ENCODE measurements around the gene GRHL1.
A peak's percentile ranks its signal among the peaks of the same experiment; 100 is the strongest.

Gene GRHL1

DNA sequence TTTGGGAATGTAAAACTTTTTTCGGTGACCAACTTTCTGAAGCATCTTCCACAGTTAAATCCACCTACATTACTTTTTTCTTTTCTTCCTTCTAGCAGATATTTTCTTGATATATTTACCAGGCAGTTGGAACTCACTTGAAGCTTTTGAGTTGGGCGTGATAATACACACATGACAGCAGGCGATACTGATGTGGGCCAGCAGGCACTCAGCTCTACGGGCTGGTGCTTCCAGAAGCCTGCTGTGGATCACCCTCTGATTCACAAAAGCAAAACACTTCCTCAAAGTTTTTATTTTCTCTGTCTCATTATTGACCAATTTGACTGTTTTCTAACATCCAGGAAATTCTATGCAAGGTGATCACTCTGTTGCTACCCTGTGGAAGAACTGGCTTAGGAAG lies 22.9 kb downstream of the GRHL1 start:
- no peak for DNase-seq

DNA sequence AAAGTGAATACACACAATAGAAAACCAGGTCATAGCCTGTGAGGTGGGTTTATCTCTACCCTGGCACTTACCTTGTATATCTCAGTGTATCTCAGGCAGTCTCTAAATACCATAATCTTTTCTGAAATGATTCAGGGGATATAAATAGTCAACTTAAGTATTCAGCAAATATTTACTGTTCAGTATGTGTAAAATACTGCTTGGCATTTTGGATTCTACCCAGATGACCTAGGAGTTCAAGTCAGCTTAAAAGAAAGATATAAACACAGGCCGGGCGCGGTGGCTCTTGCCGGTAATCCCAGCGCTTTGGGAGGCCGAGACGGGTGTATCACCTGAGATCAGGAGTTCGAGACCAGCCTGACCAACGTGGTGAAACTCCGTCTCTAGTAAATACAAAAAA lies 23.8 kb downstream of the GRHL1 start:
- no peak for DNase-seq

DNA sequence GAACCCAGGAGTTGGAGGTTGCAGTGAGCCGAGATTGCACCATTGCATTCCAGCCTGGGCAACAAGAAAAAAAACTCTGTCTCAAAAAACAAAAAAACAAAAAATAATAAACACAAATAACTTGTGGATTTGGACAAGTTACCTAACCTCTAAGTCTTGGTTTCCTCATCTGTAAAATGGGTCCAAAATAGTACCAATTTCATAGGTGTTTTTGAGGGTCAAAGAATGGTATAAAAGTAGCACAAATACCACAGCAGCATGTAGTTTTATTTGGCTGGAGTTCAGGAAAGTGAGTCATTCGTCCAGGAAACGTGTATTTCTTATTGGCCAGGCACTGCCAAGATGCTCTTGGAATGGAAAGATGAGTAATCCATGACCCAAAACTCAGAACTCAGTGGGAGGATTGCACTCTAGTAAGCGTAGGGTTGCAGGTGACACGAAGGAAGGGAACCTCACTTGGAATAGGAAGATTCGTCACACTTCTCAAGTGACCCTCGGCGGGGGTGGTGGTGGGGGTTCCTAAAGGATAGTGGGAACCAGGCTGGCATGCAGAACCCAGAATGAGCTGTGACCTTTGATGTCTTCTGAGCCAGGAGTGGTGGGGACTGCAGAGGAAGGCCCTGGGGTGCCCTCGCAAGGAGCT lies 24.4 kb downstream of the GRHL1 start:
- no peak for DNase-seq

DNA sequence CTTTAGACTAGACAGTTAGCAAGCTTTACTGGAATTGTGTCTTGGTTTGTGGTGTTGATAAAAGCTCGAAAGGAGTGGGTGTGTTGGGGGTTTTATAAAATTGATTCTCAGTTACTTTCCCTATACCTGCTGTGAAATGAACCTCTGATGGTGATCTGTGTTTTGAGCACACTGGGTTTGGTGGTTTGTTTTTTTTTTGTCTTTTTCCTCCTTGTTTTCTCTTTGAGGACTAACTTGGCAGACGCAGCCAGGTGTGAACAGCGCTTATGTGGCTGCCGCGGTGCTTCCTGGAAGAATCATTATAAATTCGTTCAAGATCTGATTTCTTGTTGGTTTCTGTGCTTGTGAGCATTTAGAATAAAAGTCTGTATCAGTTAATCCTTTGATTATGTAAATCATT lies 28.5 kb downstream of the GRHL1 start:
- DNase-seq, result no peak

DNA sequence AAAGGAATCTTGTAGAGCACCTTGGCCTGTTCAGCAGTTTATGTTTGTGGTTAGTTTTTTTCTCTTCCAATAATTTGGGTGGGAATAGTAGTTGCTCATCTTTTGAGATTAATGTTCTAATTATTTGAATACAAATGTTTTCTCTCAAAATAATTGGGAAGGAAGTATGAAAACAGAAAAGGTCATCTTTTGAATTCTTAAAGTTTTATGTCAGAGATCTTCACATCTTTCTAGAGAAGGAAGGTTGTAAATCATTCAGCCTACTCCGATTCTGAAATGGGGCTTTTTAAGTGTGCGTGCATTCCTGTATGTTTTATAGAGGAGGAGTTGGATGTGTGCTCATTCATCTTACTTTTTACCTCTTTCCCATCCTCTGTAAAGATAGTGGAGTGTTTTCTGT lies 29.0 kb downstream of the GRHL1 start:
- DNase-seq, result no peak

DNA sequence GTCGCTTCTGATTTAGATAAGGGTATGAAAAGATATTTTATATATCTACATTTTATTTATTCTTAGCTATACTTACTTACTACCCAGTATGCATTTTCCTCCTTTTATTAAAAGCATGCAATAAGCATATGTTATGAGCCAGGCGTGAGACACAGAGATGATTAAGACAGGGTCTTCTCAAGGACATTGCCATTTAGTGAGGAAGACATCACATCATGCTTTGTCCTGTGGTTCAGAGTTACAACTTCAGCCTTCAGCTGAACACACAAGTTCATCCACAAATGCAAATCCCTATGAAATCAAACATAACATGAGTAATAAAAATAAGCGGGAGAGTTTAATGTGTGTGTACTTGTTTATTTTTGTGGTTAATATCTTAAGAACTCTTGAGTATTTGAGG lies 30.2 kb downstream of the GRHL1 start:
- DNase-seq, result no peak

DNA sequence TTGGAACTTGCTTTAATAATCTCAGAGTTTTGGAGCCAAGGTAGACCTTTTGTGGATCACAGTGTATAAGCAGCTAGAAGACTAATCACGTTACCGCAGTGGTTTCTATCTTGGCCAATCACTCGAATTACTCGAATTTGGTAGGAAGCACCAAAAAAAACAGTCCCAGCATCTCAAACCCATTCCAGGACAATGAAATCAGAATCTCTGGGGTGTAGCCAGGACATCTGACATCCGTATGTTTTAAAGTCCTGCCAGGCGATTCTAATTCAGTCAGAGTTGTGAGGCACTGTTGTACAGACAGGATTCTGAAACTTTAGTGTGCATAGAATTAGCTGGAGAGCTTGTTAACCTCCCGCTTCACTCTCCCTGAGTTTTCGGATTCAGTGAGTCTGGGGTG lies 30.8 kb downstream of the GRHL1 start:
- DNase-seq, result no peak

DNA sequence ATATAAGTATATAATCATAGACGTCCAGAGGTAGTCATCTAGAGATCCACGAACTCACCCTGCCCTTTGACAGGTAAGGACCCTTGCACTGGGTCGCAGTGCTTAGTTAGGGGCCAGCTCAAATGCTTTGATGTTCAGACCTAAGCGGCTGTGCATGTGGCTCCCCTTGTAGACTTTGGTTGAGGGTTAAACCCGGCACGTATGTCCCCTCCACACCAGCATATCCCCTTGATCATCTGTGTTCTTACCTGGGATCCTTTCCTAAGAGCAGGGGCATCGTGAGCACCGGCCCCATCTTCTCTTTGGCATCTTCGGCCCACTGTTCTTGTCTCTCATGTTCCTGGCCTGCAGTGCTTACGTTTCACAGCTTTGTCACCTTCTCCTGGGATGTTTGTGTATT lies 31.4 kb downstream of the GRHL1 start:
- no peak for DNase-seq

DNA sequence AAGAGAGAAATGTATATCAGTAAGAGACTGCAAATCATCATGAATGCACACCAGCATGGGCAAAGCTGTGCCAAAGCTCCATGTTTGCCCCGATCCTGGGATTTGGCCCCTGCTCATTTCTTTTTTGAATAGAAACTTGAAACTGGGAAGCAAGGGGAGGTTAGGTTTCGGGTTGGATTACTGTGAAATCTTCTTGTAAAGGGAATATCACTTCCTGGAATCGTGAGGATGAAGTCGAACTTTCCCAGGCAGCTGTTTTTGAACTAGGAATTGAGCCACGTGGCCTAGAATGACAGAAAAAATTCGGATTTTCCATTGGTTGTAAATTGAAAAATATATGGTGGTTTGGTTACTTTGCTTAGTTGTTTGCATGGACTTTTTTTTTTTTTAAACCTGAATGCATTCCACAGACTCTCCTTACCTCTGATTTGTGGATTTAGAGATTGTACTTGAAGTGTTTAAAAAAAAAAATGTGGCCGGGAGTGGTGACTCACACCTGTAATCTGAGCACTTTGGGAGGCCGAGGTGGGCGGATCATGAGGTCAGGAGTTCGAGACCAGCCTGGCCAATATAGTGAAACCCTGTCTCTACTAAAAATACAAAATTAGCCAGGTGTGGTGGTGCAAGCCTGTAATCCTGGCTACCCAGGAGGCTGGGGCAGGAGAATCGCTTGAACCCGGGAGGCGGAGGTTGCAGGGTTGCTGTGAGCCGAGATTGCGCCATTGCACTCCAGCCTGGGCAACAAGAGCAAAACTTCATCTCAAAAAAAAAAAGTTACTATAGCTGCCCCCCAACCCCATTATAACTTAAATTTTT lies 32.1 kb downstream of the GRHL1 start:
- DNase-seq, result no peak

DNA sequence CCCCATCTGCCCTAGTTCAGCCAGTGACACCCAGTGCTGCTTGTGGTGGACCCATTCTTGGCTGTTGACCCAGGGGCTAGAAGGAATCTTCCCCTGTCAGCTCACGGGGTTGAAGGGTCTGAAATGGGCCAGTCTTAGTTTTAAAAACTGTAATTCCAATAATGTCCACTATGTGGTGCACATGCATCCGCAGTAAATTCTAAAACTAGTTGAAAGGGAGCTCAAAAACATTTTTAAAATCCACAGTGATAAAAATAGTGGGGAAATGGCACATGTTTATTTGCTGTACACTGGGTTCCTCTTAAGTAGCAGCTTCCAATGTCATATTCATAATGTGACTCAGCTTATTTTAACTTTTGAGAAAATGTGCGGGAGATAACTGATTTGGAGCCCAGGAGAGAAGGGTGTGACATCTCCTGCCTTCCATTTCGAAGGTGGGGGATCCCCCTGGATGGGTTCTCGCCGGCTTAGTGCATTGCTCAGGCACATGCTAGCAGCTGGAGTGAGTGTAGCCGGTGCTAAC lies 32.8 kb downstream of the GRHL1 start:
- DNase-seq, result peak; percentile 29

DNA sequence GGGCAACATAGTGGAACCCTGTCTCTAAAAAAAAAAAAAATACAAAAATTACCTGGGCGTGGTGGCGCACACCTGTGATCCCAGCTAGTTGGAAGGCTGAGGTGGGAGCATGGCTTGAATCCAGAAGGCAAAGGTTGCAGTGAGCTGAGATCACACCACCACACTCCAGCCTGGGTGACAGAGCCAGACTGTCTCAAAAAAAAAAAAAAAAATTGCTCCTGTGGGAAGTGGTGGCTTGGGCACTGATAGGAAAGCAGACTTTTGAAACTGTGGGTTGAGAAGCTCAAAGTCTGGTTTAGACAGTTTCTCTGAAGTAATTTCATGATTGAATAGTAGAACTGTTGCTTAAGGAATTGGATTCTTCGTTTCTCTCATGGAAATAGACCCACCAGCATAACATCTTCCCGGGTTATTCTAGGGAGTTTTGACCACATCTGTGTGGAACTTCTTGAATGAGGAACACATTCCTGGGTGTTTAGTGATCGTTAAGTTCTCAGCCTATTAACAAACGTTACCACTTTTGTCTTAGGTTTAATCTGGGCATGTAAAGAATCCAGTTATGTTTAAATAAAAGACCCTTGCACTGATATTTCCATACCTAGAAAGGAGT lies 33.5 kb downstream of the GRHL1 start:
- no peak for DNase-seq

DNA sequence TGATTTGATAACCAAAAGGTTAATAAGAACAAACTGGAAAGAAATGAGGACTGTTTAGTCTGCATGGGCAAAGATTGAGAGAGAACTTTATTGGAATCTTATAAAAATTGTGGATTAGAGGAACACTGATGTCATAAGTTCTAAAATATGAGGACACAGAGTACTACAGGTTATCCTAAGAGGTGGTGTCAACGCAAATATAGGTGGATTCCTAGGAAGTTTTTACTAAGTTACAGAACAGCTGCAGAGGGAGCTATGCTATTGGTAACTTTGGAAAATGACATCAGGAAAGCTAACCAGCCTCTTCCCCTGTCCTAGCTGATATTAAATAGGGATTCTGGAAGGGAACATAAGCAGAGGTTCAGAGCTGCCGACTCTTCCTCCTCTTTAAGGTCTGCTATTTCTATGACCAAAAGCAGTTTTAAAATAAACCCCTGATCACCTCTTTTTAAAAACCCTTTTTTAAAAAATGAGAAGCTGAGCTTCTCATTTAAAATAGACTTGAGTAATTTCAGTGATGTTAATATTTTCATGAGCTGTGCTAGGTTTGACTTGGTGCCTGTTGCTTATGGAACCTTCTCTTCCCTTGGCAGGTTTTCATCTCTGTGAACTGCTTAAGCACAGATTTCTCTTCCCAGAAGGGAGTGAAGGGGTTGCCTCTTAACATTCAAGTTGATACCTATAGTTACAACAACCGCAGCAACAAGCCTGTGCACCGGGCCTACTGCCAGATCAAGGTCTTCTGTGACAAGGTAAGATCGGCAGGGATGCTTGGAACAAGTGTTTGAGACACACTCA lies 34.2 kb downstream of the GRHL1 start:
- no peak for DNase-seq

DNA sequence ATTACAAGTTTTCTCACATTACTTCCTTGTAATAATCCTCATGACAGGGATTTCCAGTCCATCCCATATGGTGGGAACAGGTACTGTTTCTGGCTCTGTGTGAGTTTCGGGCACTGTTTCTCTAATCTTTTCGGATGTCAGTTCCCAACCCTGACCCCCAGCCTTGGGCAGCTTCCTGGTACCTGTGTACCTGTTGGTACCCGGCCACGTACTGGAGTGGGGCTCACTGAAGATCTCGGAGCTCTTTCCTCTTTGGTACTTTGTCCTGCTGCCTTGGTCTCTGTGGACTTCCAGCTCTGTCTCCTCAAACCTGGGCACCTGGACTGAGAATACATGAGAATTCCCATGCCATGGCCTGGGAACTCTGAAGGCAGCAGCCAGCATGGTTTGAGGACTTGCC lies 36.8 kb downstream of the GRHL1 start:
- DNase-seq, result no peak

DNA sequence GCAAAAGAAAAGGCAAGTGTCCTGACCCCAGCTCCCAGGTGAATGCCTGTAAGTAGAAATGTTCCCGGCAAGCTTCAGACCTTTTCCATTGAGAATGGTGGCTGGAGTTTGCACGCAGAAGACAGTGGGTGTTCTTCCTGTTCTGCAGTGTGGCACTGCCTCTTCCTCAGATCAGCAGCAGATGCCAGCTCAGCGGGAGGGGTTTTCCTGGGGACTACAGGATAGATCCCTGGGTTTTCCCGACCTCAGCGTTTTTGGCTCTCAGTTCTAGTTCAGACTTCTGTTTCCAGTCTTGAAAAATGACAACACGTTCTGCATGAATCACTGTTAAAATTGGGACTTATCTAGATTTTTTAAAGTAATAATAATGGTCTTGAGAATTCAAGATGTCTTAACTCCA lies 39.2 kb downstream of the GRHL1 start:
- DNase-seq, result no peak

DNA sequence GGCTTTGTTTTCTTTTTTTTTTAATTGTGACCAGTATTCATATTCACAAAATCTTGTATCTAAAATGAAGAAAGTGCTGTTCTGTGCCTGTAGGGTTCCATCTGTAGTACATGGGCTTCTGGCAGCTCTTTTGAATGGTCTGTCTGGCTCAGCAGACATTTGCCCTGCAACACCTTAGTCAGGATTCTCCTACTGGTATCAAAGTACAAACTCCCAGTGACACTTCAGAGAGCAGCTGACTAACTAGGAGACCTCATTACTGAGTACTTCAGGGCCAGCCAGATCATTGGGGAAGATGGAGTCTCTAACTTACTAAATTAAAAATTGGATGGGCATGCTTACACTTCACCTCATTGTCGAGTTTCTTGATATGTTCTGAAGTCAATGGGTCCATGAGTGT lies 39.7 kb downstream of the GRHL1 start:
- no peak for DNase-seq

DNA sequence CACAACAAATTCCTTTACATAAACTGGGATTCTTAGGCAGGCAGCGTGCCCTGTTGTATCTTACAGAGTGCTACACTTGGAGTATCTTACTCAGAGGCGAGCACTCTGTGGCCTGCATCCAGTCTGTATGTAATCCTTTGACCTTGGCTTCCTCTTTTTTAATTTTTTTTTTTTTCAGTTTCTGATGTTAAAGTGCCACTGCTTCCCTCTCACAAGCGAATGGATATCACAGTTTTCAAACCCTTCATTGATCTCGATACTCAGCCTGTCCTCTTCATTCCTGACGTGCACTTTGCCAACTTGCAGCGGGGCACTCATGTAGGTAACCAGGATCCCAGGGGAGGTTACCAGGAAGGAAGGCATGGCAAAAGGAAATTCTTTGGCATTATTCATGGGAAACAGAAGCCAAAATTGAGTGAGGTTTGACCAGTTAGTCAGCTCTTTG lies 40.4 kb downstream of the GRHL1 start:
- DNase-seq, result no peak

DNA sequence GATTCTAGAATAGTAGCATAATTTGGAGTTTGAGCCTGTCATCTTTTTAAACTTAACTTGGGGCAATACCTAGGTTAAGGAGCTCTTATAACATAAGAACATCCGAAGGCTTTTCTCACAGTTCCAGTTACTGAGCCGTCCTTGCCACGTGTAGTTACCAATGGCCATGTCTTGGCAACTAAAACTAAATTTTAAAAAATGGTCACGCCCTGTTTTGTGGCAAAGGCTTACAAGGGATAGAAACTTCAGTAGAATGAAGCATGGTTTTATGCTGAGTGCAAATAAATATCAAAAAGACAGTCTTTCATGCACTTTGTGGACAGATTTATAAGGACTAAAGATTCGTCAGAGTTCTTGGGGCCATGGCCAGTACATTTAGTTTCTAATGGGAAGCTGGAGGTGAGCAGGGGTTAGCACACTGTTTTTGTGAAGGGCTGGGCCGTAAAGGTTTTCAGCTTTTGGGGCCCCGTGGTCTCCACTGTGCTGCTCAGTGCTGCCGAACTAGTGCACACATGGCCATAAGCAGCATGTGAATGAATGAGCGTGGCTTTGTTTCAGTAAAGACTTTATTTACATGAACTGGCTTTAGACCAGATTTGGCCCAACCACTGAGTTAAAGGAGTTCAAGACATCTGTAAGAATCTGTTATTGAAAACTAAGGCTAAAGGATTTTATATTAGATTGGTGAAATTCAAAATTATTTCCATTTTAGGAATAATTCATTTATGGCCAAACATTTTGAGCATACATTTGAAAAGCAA lies 41.1 kb downstream of the GRHL1 start:
- DNase-seq, result no peak

DNA sequence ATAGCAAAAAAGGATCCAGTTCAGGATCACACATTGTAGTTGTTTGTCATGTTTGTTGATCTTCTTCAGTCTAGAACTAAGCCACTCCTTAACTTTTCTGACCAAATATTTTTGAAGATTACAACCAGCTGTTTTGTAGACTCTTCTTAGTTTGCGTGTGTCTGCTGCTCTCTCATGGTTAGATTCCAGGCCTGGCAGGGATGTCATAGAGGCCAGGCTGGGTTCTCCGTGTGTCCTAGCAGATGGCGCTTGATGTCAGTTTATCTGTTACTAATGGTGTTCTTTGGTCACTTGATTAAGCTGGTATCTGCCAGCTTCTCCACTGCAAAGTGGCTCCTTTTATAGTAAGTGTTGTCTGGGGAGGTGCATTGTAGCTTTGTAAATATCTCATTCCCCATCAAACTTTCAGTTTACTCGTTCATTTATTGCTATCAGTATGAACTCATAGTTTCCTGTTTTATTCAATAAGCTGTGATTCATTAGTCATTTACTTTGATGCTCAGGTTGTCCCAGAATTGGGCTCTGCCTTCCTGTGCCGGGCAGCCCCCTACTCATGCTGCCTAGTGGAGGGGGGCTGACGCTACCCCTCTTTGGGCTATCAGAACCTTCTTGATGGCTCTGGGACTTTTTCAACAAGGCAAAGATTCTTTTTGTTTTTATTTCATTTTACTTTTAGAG lies 42.1 kb downstream of the GRHL1 start:
- no peak for DNase-seq

DNA sequence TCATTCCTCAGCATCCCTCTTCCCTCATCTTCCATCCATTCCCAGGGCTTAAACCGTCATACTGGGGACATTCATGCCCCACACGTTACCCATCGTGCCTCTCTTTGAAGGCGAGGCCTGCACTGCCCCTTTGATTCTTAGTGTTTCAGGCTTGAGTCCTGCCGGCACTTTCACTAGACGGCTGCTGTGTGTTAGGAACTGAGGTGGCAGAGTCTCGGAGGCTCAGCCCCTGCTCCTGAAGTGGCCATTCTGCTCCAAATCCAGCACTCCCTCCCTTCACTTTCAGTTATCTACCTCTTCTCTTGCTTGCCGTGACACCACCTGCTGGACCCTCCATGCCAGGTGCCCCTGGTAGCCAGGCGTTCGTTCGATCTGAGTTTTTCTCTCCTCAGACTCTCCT lies 43.0 kb downstream of the GRHL1 start:
- DNase-seq, result no peak

DNA sequence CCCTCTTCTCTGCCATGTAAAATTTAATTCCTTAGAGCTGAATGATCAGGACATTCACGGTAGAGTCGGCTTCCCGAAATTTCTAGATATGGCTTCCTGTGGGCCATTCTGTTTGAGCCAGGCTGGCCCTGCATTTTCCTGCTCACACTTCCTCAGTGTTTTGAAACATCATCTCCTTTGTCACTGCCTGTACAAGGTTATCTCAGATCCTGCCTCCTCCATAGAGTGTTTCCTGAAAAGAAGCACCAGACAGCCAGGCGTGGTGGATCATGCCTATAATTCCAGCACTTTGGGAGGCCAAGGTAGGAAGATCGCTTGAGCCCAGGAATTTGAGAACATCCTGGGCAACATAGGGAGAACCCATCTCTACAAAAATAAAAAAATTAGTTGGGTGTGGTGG lies 43.6 kb downstream of the GRHL1 start:
- DNase-seq, result no peak

DNA sequence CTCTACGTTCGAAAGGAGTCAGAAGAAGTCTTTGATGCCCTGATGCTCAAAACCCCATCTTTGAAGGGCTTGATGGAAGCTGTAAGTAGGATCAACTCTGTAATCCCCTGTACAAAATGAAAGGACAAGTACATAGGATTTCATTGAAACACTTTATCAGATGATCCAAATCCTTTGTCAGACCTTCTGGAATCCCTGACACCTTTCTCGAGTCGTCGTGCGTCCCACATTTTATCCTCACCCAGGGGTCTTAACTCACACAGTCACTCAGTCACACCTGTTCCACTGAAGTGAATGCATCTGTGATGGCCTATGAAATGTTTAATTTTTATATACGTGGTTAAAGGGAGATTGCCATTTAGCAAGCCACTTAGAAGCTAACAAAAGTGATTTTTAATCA lies 44.8 kb downstream of the GRHL1 start:
- no peak for DNase-seq

DNA sequence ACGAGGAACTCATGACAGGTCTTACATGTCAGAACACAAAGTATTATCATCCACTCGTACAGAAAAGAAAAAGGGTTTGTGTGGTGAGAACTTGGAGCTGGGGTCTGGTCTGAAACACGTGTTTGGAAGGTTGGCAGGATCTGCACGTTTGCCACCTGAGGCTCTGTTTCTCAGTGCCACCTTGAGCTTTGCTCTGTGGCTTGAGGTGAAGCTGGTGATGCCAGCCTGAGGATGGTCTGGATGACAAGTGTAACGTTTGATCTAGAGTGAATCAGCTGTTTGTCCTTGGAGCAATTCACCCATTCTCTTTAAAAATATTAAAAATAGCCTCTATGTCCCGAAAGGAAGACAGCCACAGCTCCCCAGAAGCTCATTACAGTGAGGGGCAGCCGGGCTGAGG lies 46.4 kb downstream of the GRHL1 start:
- no peak for DNase-seq
